Measurements from ENCODE around the gene BTBD2.
A peak's percentile ranks its signal among the peaks of the same experiment; 100 is the strongest.

BTBD2 gene

DNA sequence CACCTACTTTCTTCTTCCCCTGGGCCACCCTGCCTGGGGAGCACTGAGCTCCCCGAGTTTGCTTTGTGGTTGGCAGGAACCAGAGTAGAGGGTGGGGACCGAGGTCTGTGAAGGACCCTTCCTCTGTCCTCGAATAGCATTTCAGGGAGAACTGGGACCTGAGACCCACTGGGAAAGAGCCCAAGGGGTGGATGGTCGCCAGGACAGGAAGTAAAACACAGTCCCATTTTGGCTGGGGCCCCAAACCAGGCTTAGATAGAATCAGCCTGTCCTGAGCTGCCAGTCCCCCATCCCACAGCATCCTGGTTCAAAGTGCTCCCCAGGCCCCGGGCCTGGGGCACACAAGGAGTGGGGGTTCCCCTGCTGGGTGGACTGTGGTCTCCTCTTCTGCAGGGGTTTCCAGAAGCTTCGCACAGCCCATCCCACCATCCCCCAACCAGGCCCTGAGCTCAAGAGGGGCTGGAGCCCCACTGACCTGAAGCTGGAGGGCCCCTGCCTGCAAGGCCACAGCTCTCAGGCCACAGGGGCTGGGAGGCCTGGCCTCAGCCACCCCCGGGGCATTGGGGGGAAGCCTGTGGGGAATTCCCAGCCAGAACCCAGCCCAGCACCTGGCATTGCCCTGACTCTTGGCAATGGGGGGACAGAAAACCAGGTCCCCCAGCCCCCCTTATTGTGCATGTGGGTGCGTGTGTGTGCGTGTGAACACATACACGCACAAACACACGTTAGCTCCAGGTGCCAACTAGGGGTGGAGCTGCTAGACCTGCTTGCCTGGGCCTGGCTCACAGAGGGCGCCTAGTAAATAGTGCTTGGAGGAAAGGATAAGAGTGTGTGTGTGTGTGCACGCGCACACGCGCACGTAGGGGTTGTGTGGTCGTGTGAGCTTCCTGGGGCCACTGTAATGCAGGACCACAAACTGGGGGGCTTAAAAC, 36.5 kb upstream of the BTBD2 start:
- DNase-seq (ENCODE audit: low read depth, low spot score): peak; percentile 71
- peak overlapping the region; percentile 59 for H3K4me3 ChIP-seq (ENCODE audit: low read length)

DNA sequence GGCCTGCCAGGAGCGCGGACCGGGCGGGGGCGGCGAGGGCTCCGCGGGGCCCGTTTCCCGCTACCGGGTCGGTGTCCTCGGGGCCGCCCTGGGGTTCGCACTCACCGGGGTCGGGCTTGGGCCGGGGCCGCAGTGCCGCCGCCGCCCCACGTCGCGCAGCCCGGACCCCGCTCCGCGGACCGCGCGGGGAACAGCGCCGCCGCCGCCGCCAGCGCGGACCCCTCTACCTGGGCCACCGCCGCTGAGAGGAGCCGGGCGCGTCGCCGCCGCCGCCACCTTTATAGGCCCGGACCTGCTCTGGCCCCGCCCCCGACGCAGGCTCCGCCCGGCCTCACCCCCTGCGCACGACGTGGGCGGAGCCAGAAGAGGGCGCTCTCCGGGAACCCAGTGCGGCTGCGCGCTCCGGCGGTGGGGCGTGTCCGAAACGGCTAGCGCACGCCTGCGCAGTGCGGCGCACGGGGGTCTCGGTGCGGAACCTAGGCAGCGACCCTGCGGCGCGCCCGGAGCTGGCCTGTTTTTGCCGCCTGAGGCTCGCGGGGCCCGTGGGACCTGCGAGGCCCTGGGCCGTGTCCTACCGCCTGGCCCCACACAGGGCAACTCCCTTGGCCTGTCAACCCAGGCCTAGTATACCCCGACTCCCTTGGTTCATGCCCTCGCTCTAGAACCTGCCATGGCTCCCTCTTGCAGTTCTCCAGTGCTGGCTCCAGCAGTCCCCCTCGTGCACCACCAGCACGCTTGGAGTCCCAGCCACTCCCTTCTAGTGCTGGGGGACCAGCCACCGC, 35.7 kb upstream of the BTBD2 start, which contains the start of gene MKNK2:
Gene MKNK2, minus strand, starts transcription at position 254 of the 782 bp plus-strand sequence. CDS start 393 bp downstream, outside the sequence.
- peak; percentile 72 for DNase-seq (ENCODE audit: low read depth, low spot score)
- peak within 1 kb of the TSS; percentile 79 for H3K4me3 ChIP-seq (ENCODE audit: low read length)

DNA sequence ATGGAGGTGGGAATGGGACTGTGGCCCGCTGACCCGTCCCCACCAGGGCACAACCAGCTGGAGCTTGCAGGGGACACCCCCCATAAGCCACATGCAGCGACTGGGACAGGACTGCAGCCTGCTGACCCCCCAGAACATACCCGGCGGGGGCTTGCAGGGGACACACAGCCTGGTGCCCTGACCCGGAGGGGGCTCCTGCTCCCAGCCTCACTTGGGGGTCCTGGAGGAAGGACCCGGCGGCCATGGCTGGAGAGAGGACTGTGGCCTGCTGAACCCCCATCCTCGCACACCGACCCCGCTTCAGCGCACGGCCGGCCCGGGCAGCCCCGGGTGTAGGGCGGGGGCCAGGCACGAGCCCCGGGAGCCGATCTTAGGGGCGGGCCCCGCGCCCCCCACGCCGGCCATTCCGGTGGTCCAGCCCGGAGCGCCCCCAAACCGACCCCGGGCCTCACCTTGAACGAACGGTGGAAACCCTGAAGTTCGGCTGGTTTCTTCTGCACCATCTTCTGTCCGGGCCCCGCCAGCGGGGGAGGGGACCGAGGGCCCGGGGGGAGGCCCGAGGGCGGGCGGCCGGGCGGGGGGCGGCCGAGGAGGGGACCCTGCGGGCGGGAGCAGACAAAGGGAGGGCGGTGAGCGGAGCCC, 35.0 kb upstream of the BTBD2 start:
- no peak for DNase-seq (ENCODE audit: low read depth, low spot score)
- peak overlapping the region; percentile 79 for H3K4me3 ChIP-seq (ENCODE audit: low read length)

DNA sequence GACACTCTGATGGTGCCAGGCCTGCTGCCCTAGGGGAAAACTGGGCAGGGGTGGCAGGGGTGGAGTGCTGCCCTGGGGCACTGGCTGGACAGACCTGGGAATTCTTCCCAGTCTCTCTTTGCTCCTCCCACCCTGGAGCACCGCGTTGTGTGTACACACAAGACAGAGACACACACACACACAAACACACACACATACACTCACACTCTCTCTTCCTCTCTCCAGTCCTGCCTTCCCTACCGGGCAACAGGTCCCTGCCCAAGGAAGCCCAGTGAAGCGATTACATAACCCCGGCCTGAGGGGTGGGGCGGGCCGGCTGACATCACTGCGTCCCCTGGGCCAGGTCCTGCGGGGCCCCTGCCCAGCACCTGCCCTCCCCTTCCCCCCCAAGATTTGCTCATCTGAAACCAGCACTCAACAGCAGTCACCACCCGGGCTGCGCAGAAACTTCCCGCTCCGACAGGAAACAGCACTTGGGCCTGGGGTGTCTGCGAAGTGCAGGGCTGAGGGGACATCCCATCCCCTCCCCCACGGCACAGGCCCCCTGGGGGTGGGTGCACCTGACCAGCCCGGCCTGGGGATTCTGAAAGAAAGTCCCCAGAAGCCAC, 34.3 kb upstream of the BTBD2 start:
- H3K4me3 ChIP-seq (ENCODE audit: low read length): peak overlapping the region; percentile 79
- DNase-seq (ENCODE audit: low read depth, low spot score): no peak

DNA sequence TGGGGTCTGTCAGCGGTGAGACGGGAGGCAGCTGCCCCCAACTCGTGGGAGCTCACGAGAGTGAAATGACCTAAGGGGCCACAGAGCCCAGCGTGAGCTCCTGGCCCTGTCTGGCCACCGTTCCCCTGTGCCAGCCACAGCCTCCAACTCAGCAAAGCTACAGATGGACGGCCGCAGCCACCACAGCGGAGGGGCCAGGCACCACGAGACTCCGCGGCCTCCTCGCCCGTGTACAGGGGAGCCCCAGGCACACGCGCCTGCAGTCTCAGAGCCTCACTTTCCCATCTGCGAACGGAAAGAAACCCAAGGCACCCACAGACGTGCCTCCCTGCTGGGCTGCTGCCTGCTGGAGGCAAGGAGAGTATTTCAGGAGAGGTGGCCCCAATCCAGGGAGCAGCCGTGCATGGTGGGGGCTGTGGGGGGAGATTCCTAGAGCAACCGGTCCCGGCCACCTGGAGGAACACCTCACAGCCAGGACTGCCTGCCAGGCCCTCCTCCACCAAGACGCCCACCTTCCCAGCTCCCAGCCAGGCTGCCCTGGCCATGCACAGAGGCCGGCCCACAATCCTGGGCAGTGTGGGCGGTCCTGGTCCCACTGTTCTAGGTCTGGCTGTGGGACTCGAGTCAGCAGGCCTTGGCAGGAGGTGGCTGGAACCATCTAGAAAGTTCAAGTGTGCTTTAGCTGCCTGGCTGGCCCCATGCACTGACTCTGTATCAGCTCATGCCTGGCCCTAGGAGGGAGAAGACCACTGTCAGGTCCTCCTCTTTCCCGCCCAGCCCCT, 33.6 kb upstream of the BTBD2 start:
- DNase-seq (ENCODE audit: low read depth, low spot score): no peak
- peak overlapping the region; percentile 79 for H3K4me3 ChIP-seq (ENCODE audit: low read length)

DNA sequence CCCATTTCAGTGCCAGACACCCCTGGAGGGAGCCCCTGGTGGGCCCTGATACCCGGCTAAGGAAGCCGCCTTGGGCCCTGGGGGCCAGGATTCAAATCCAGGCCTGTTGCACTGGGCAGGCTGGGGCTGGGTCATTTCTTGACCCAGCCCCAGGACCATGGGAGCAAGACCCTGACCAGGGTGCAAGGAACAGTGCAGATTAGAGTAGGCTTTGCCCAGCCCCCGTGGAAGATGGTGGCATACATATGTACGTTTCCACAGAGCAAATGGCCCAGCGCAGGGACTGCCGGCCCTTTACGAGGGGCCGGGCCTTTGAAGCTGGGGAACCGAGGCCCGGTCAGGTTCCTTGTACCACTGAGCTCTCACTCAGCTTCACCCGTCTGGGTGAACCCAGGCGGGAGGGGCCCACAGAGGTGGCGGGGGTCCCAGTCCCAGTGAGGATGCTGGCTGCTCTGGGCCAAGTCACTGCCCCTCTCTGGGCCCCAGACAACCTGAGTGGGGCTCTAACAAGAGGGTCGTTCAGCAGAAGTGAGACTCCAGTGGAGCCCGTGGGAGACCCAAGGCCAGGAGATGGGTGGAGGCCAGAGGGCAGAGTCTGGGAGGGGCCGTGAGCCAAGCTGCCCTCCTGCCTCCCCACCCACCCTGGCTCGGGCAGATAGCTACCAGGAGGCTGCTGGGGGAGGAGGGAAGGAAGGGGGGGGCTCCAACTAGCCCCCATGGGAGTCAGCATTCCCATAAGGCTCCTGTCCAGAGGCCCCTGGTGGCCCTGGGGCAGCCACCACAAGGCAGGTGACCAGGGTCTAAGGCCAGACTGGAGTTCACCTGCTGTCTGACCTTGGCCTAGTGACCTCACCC, 32.8 kb upstream of the BTBD2 start:
- no peak for DNase-seq (ENCODE audit: low read depth, low spot score)
- H3K4me3 ChIP-seq (ENCODE audit: low read length): no peak overlapping the region

DNA sequence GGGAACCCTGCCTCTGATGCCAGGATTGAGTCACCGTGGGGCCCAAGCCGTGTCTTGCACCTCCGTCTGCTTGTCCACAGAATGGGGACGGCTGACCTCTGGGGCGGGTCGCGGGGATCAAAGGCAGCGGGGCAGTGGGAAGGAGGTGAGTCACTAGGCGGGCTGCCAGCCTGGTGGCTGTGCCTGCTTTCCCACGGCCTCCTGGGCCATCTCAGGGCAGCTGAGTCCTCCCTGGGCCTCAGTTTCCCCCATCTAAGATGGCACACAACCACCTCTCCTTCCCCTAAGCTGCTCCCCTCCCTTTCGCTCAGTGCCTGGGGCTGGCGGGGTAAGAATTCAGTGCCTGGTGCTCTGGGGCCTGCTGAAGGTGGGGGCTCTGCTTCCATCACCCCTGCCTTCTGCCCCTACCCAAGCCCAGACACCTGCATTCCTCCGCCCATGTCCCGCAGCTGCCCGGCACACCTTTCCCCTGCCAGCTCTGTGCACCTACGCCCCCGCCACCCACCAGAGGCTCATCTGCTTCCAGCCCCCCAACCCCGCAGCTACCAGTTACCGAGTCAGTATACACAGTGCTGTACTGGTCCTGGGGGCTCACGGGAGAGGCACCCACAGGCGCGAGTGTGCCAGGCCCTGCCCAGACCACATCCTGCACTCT, 32.1 kb upstream of the BTBD2 start:
- DNase-seq (ENCODE audit: low read depth, low spot score): no peak
- H3K4me3 ChIP-seq (ENCODE audit: low read length): no peak overlapping the region

DNA sequence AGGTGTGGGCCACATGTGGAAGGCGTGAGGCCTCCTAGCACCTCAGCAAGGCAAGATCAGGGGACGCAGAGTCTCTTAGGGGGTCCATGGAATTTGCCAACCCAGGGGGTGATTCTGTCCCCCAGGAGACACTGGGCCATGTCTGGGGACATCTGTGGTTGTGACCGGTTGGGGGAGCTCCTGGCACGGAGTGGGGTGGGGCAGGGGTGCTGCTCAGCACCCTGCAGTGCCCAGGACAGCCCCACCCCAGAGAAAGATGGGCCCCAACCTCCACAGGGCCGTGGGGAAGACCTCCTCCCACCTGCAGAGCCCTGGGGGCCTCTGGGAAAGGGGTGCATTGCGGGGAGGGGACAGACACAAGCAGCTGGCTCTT, 31.5 kb upstream of the BTBD2 start:
- no peak for DNase-seq (ENCODE audit: low read depth, low spot score)
- H3K4me3 ChIP-seq (ENCODE audit: low read length): no peak overlapping the region

DNA sequence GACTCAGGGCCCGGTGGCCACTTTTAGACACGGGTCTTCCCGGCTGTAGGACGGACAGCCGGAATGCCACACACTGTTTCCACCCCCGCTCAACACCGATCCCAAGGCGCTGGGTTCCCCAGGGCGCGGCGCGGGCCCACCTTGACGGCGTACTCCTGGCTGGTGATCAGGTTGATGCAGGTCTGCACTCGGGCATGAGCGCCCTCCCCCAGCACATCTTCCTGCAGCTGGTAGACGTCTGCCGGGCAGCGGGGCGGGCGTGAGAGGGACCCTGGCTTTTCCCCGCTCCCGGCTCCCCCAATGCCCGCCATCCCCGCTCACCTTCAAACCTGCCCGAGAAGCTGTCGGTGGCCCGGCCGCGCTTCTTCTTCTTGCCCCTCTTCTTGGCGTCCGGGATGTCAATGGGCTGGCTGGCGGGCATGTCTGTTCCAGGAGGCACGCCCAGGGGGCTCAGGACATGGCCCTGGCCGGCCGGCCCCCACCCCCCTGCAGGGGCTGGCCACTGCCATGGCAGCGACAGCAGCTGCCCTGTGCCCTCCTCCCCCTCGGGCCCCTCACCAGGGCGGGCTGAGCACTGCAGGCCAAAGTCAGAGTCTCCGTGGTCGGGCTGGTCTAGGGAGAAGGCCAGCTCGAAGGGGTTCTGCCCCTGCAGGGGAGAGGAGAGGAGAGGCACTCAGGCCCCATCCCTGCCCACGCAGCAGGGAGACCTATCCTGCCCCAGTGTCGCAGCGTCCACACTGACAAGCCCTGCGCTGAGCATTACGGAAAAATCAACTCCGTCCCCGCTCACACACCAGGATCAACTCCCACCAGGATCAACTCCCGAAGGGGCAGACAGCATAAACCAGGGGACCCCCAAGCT, 30.8 kb upstream of the BTBD2 start:
- no peak for DNase-seq (ENCODE audit: low read depth, low spot score)
- no peak overlapping the region for H3K4me3 ChIP-seq (ENCODE audit: low read length)

DNA sequence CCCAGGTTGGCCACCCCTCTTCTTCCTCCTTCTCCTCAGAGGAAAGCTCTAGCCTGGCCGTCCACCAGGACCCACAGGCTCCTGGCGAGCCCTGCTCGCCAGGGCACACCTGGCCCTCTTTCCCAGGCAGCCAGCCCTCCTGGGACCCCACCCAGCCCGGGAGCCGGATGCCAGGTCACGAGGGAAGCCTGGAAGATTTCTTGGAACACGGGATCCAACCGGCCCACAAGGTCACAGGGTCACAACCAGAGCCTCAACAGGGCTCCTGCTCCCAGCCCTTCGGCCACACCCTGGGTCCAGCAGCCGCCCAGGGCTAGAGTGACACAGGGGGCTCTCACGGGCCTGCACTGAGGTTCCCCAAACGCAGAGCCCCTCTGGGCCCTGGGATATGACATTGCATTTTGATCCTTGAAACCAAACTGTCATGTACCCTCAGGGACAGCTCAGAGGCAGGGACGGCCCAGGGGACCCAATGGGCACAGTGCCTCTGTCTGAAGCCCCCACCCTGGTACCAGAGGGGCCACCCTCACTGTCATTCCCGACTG, 30.1 kb upstream of the BTBD2 start:
- DNase-seq (ENCODE audit: low read depth, low spot score): no peak
- no peak overlapping the region for H3K4me3 ChIP-seq (ENCODE audit: low read length)

DNA sequence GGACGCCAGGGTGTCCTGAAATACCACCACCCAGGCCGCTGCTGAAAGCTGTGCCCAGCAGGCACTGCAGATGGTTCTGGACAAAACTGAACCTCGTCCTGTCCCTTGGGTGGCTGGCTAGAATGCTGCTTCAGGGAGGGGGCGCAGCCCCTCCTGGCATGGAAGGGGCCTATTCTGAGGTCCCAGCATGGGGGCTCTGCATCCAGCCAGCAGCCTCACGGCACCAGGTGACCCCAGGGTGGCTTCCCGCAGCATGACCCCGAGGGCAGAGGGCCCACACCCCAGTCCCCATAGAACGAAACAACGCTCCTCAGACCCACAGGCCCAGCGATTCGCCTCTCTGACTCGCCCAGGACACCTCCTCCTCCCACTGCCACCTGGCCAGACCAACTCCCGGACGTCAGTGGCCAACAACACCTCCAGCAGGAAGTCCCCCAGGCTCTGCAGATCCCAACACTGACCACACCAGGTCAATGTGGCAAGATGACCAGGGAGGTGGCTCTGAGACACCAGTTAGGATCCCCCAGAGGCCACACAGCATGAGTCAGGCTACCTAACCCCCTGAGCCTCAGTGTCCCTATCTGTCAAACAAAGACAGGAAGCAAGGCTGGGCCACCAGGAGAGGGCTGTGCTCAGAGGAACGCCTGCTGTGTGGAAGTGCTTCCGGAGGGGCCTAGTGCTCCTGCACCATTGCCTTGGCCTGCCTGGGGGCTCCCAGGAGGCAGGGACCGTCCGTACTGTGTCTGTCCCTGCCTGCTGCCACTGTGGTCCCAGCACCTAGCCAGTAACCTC, 29.4 kb upstream of the BTBD2 start:
- no peak for DNase-seq (ENCODE audit: low read depth, low spot score)
- H3K4me3 ChIP-seq (ENCODE audit: low read length): no peak overlapping the region

DNA sequence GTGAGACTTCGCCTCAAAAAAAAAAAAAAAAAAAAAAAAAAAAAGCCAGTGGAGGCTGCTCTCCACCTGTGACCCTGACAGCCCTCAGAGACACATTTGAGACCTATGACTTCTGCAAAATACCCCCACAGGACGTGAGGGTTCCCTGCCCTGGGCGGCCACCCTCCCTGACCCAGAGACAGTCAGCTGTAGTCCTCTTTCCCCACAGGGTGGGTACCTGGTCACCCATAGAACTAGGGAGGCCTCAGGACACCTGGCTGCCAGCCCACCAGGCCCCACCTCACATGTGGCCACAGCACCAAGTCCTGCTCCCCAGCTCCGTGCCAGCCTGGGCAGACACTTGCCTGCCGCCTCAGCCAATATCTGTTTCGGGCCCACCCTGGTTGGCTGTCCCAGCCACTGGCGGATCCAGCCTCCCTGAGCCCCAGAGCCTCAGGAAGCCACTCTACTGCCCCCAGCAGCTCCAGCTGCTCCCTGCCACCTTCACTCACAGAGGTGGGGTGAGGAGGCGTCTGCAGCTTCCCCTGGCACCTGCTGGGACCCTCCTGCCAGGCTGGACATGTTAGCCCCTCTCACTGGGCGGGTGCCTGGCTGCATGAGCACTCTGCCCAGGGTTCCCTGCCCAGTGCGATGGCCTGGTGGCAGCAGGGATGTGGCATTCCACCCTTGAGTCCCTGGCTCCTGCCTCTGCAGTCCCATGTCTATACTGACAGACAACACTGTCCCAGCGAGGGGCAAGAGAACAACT, 28.6 kb upstream of the BTBD2 start:
- no peak for DNase-seq (ENCODE audit: low read depth, low spot score)
- no peak overlapping the region for H3K4me3 ChIP-seq (ENCODE audit: low read length)

DNA sequence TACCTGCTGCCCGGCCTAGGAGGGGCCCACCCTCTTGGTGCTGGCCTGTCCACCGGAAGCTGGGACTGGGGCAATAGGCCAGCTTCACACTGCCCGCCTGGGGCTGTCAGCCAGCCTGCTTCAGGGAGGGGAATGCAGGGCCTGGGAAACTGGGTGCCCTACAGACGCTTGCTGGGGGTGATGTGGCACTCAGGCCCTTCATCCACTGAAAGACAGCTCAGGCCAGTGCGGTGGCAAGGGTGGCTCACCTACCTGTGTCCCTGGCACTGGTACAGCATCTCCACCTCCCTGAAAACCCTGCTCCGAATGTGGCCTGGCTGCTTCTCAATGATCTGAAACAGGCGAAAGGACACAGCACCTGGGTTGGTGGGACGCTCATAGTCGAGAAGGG, 27.7 kb upstream of the BTBD2 start:
- no peak overlapping the region for H3K4me3 ChIP-seq (ENCODE audit: low read length)
- no peak for DNase-seq (ENCODE audit: low read depth, low spot score)

DNA sequence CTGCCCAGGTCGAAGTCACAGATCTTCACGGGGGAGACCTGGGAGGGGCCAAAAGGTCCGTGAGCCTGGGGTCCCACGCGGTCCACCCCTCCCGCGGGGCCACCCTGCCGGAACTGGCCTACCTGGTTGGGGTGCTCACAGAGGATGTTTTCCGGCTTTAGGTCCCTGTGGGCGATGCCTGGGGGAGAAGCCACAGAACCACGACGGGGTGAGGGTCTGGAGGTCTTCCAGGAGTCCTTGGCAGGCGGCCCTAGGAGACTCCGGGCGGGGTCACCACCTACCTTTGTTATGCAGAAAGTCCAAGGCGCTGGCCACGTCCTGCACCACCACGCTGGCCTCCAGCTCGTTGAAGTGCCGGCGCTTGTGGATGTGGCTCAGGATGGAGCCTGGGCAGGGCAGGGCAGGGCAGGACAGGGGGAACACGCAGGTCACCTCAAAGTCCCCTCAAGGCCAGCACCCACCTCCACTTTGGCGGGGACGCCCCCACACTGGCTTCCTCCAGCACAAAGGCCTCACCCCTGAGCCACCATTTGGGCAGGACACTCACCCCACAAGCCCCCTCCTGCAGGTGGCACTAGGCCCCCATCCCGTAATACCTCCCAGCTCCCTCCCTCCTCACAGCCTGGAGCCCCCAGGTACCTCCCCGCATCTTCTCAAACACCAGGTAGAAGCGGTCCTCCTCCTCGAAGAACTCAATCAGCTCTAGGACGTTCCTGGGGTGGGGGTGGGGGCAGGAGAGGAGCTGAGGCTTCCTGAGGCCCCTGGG, 27.2 kb upstream of the BTBD2 start:
- DNase-seq (ENCODE audit: low read depth, low spot score): no peak
- peak overlapping the region; percentile 58 for H3K4me3 ChIP-seq (ENCODE audit: low read length)
